Neural cell (in vitro differentiated cells): Measurements from ENCODE around the gene TMEM117. TPM values are rescaled to one million over a fixed set of nuclear protein-coding genes. Genes with fewer than 3 reads are reported as not detected.
"Not testable (repeated sequence)": the region's sequence is repeated elsewhere in the genome, so short reads cannot be mapped to it uniquely, and the experiment has no call there.

Experiments
- H2AFZ ChIP-seq: fragments of 200-600, 300-800 bp; sonication (generic), shearing (Covaris generic); 2 replicates; pipeline ENCODE4 v1.6.0; 2014; ENCODE audit warnings: low read depth, mild to moderate bottlenecking, antibody characterized with exemption, low read length, moderate library complexity
- H3F3A ChIP-seq: fragments of 200-600 bp; shearing (Covaris generic); 2 replicates; pipeline ENCODE4 v1.6.1; 2016; ENCODE audit warnings: mild to moderate bottlenecking, moderate library complexity, mixed read lengths, antibody characterized with exemption, low read length; ENCODE audit not compliant: insufficient read depth, poor library complexity, severe bottlenecking
- H3K27ac ChIP-seq: fragments of 200-600, 300-800 bp; sonication (generic), shearing (Covaris generic); 2 replicates; pipeline ENCODE4 v1.5.1; 2014; ENCODE audit warnings: mild to moderate bottlenecking, low read length, moderate library complexity
- H3K27me3 ChIP-seq: fragments of 300-800, 200-600 bp; sonication (generic), shearing (Covaris generic); 2 replicates; pipeline ENCODE4 v1.6.0; 2014; ENCODE audit warnings: mild to moderate bottlenecking, low read depth, low read length, moderate library complexity; ENCODE audit not compliant: insufficient read depth
- H3K36me3 ChIP-seq: fragments of 300-800, 200-600 bp; sonication (generic), shearing (Covaris generic); 2 replicates; pipeline ENCODE4 v1.5.1; 2014; ENCODE audit warnings: mild to moderate bottlenecking, antibody characterized with exemption, low read length, moderate library complexity; ENCODE audit not compliant: insufficient read depth
- H3K4me2 ChIP-seq: fragments of 300-800, 200-600 bp; sonication (generic), shearing (Covaris generic); 2 replicates; pipeline ENCODE4 v1.6.0; 2014; ENCODE audit warnings: mild to moderate bottlenecking, low read length
- H3K4me3 ChIP-seq: fragments of 300-800, 200-600 bp; sonication (generic), shearing (Covaris generic); 2 replicates; pipeline ENCODE4 v1.5.1; 2014; ENCODE audit warnings: mild to moderate bottlenecking, low read length, moderate library complexity
- H3K79me2 ChIP-seq: fragments of 200-600 bp; shearing (Covaris generic); replicated peaks from 2 replicates; pipeline ENCODE4 v1.6.0; 2014; ENCODE audit warnings: mild to moderate bottlenecking, low read length, moderate library complexity; ENCODE audit not compliant: insufficient read depth
- H3K9ac ChIP-seq: fragments of 300-800, 200-600 bp; sonication (generic), shearing (Covaris generic); 2 replicates; pipeline ENCODE4 v1.6.1; 2016; ENCODE audit warnings: mild to moderate bottlenecking, low read length, mixed read lengths
- H3K9me2 ChIP-seq: fragments of 200-600 bp; shearing (Covaris generic); 2 replicates; pipeline ENCODE4 v1.6.1; 2016; ENCODE audit warnings: mild to moderate bottlenecking, low read length, mixed read lengths; ENCODE audit not compliant: insufficient read depth
- H3K9me3 ChIP-seq: fragments of 200-600, 300-800 bp; sonication (generic), shearing (Covaris generic); 2 replicates; pipeline ENCODE4 v1.6.1; 2016; ENCODE audit warnings: mild to moderate bottlenecking, mixed run types, low read length, moderate library complexity, mixed read lengths
- H4K20me1 ChIP-seq: fragments of 200-600 bp; shearing (Covaris generic); 2 replicates; pipeline ENCODE4 v1.6.1; 2016; ENCODE audit warnings: mild to moderate bottlenecking, mixed run types; ENCODE audit not compliant: insufficient read depth
- CTCF ChIP-seq: fragments of 450-650 bp; IDR thresholded peaks from 2 replicates; pipeline ENCODE4 v1.5.1; 2014; ENCODE audit warnings: antibody characterized with exemption, mild to moderate bottlenecking, moderate library complexity; ENCODE audit not compliant: poor library complexity, severe bottlenecking
- EP300 ChIP-seq: fragments of 450-650 bp; conservative IDR thresholded peaks from 2 replicates; pipeline ENCODE4 v1.6.1; 2014; ENCODE audit warnings: antibody characterized with exemption, mild to moderate bottlenecking, moderate library complexity; ENCODE audit not compliant: poor library complexity, severe bottlenecking
- EZH2 ChIP-seq: fragments of 200-600, 300-800 bp; shearing (Covaris generic), sonication (generic); IDR thresholded peaks from 2 replicates; pipeline ENCODE4 v1.6.1; 2014; ENCODE audit warnings: antibody characterized with exemption, low read length, borderline replicate concordance, mild to moderate bottlenecking; ENCODE audit not compliant: insufficient read depth, poor library complexity, severe bottlenecking
- MXI1 ChIP-seq: fragments of 450-650 bp; conservative IDR thresholded peaks from 2 replicates; pipeline ENCODE4 v1.6.1; 2014; ENCODE audit warnings: antibody characterized with exemption, mild to moderate bottlenecking; ENCODE audit not compliant: poor library complexity, severe bottlenecking
- POLR2AphosphoS5 ChIP-seq: IDR thresholded peaks from 2 replicates; pipeline ENCODE4 v1.6.1; 2012
- RAD21 ChIP-seq: fragments of 450-650 bp; conservative IDR thresholded peaks from 2 replicates; pipeline ENCODE4 v1.6.1; 2014; ENCODE audit warnings: antibody characterized with exemption, mild to moderate bottlenecking, moderate library complexity
- REST ChIP-seq: IDR thresholded peaks from 2 replicates; pipeline ENCODE4 v1.6.1; 2012; ENCODE audit warnings: borderline replicate concordance
- SMC3 ChIP-seq: fragments of 450-650 bp; conservative IDR thresholded peaks from 2 replicates; pipeline ENCODE4 v1.6.1; 2014; ENCODE audit warnings: antibody characterized with exemption, mild to moderate bottlenecking, moderate library complexity; ENCODE audit not compliant: poor library complexity
- TAF1 ChIP-seq: IDR thresholded peaks from 2 replicates; pipeline ENCODE4 v1.6.1; 2012; ENCODE audit warnings: low read depth
- polyA plus RNA-seq: library from polyadenylated mRNA; depleted of rRNA; stranded (reverse); fragments of >200 nt; gene quantifications from 2 replicates; pipeline ENCODE4 v1.2.3, GENCODE V29; 2014

The TMEM117 gene
- polyA plus RNA-seq, 1 donor from 2014 or later = 5.3 TPM

- Histone ChIP-seq H3K4me3 (no peak overlapping the region), H3K4me2 (no peak overlapping the region), H2AFZ (no peak overlapping the region), H3K36me3 (no peaks in the 10 kb centered on the region), H3K27me3 (no peaks in the 10 kb centered on the region), H3K27ac (no peak overlapping the region), H4K20me1 (no peaks in the 10 kb centered on the region), H3K79me2 (no peaks in the 10 kb centered on the region), H3F3A (no peaks in the 10 kb centered on the region), H3K9ac (no peak overlapping the region), H3K9me3 (no peaks in the 10 kb centered on the region), H3K9me2 (no peaks in the 10 kb centered on the region)
- no peak for TF ChIP-seq TAF1
- no peak for TF ChIP-seq MXI1
- no peak for TF ChIP-seq CTCF
- TF ChIP-seq EP300 = no peak
These were observed 189.6 kb downstream of the TMEM117 start for GRCh38 chr12:44025499-44025898.

DNA sequence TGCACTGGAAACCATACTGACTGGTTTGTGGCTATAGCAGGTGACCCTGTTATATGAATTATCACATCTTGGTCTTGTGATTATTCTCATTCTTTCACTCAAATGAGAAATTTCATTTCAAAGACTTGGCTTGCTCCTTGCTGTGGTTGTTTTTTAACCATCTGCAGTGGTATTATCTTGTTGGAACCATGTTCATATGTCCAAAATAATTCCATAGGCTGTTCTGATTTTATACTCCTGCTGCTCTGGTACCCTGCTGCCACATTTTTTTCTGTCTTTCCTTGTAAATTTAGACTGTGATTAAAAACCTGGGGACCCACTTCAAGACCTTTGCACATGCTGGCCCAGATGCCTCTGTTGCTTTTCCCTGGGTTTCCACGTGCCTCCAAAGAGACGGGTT is 190.2 kb downstream of the TMEM117 start:
- Histone ChIP-seq H3K27me3 (no peaks in the 10 kb centered on the region), H3K36me3 (no peaks in the 10 kb centered on the region), H3K9me3 (no peaks in the 10 kb centered on the region), H3K79me2 (no peaks in the 10 kb centered on the region), H3F3A (no peaks in the 10 kb centered on the region), H4K20me1 (no peaks in the 10 kb centered on the region), H2AFZ (no peak overlapping the region), H3K9ac (no peak overlapping the region), H3K9me2 (no peaks in the 10 kb centered on the region), H3K4me3 (no peak overlapping the region), H3K4me2 (no peak overlapping the region), H3K27ac (no peak overlapping the region)
- TF ChIP-seq REST (no peak), RAD21 (no peak), SMC3 (no peak), CTCF (no peak), EP300 (no peak), EZH2 (no peak), POLR2AphosphoS5 (no peak), TAF1 (no peak), MXI1 (no peak)

GRCh38 chr12:44026926-44027325 is 191.0 kb downstream of the TMEM117 start:
- H3F3A ChIP-seq, H3K9ac ChIP-seq, H3K27me3 ChIP-seq, H3K9me3 ChIP-seq, H3K9me2 ChIP-seq, H2AFZ ChIP-seq, H3K4me2 ChIP-seq, H3K79me2 ChIP-seq, H4K20me1 ChIP-seq, H3K36me3 ChIP-seq, H3K27ac ChIP-seq, H3K4me3 ChIP-seq: not testable (repeated sequence)
